Measurements from ENCODE around the gene DEFB129.
"Not testable (repeated sequence)": the region's sequence is repeated elsewhere in the genome, so short reads cannot be mapped to it uniquely, and the experiment has no call there.

DEFB129 gene

DNA sequence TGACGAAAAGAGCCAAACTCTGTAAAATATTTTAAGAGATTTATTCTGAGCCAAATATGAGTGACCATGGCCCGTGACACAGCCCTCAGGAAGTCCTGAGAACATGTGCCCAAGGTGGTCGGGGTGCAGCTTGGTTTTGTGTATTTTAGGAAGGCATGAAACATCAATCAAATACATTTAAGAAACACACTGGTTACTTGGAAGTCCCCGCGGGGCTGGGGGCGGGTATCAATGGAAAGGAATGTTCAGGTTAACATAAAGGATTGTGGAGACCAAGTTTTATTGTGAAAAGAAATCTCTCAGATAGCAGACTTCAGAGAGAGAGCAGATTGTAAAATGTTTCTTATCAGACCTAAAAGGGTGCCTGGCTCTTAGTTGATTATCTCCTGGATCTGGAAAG, 26.4 kb downstream of the DEFB129 start:
- DNase-seq, result not testable (repeated sequence)

- DNase-seq, result no peak
Observed at GRCh38 chr20:257419-257818, 30.4 kb downstream of the DEFB129 start, which contains the start of gene DEFB132. Gene DEFB132, plus strand, starts transcription at chr20:257724. Its CDS starts 55 bp downstream, at chr20:257779.

GRCh38 chr20:258269-258858, 31.3 kb downstream of the DEFB129 start:
- no peak for DNase-seq

DNA sequence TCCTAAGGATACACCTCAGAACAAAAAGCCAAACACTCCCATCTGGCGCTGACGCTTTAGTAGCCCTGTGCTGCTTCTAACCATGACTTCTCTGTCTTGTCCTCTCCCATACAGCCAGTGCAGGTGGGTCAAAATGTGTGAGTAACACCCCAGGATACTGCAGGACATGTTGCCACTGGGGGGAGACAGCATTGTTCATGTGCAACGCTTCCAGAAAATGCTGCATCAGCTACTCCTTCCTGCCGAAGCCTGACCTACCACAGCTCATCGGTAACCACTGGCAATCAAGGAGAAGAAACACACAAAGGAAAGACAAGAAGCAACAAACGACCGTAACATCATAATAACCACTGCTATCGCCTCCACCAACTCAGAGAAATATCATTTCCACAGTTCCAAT, 31.9 kb downstream of the DEFB129 start:
- DNase-seq, result no peak

GRCh38 chr20:259981-260380, 32.9 kb downstream of the DEFB129 start:
- DNase-seq, result no peak

DNA sequence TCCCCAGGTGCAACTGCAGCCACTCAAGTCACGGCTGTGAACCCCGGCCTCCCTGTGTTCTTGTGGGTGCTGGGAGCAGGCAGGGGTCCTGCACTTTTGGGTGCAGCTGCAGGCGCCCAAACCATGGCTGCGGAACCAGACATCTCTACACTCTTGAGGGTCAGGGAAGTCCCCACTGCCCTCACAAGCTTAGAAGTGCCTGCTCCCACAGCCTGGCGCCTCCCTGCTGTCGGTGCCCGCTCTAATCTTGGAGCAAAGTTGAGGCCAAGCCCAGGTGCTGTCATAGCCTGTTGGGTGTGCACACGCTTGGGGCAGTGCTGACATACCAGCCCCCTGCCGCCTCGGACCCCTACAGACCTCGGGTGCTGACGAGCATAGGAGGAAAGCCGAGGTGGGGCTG, 36.6 kb downstream of the DEFB129 start:
- DNase-seq, result no peak

- peak; percentile 68 for DNase-seq
Observed at GRCh38 chr20:266596-267562, 39.8 kb downstream of the DEFB129 start.

DNA sequence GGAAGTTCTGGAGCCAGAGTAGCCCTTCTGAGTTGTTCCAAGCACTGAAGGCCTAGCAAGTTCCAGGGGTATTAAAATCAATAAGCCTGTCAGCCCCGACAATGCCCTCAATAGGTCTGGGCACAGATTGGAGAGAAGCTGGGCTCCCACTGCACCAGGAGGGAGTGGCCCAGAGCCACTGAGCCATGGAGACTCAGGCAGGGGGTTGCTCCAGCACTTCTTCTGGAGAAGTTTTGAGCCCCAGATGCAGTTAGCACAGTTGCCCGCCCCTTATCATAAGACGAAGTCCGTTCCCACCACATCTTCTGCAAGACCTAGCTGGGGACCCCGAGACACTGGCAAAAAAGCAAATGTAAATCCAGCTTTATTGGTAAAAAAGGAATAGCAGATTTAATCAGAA, 43.5 kb downstream of the DEFB129 start:
- no peak for DNase-seq

DNA sequence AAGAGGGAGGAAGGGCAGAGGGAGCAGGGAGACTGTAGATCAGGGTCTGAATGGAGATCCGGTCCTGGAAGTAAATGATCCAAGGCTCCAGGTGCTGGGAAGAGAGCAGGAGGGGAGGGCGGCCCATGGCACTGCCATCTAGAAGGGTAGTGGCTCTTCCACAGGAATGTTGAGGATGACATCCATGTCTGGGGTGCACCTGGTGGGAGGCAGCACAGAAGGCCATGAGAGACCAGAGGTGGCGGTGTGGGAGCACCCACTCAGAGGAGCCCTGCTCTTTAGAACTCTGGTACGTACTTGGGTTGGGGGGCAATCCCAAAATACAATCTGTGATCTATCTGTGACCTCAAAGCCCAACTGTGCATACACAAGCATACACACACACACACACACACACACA, 44.0 kb downstream of the DEFB129 start:
- no peak for DNase-seq

DNA sequence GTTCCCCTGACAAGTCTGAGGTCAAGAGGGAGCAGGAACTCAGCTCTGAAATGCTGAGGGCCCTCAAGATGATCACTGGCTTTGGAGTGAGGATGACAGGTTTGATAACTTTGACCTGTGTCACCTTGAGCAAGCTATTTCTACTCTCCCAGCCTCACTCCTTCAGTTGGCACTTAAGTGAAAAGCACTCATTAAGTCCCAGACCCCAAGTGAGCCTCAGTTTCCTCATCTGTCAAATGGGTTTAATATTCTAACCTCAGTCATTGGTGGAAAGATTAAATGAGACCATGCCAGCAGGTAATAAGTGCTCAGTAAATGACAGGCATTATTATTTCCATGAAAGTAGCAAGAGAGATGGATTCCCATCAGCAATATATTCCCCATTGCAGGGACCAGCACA, 44.5 kb downstream of the DEFB129 start:
- no peak for DNase-seq

DNA sequence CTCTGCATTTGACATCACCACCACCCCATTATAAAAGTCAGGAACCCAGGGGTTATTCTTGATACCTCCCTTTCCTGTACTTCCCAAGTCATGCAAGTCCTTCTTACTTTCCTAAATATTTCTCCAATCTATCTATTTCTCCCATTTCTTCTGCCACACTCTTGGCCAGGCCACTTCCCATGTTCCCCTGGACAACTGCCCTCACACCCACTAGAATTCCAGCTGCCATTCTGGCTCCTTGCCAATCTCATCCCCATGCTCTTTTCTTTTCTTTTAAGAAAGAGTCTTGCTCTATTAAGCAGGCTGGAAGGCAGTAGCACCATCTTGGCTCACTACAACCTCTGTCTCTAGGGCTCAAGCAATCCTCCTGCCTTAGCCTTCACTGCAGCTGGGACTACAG, 45.7 kb downstream of the DEFB129 start:
- no peak for DNase-seq

DNA sequence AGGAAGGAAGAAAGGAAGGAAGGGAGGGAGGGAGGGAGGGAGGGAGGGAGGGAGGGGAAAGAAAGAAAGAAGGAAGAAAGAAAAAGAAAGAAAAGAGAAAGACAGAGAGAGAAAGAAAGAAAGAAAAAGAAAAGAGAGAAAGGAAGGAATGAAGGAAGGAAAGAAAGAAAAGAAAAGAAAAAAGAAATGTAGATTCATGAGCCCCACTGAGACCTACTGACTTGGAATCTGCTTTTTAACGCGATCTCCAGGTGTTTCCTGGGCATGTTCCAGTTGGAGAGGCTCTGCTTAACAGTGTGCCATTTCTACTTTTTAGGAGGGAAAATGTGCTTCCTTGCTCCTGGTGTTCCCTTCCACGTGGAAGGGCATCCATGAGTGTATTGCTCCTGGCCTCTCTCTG, 46.8 kb downstream of the DEFB129 start:
- no peak for DNase-seq

GRCh38 chr20:275791-276190, 48.7 kb downstream of the DEFB129 start:
- no peak for DNase-seq

- no peak for DNase-seq
Observed at GRCh38 chr20:276620-277495, 49.8 kb downstream of the DEFB129 start.

- no peak for DNase-seq
Observed at GRCh38 chr20:277496-277781, 50.4 kb downstream of the DEFB129 start.

GRCh38 chr20:278181-278580, 51.1 kb downstream of the DEFB129 start:
- no peak for DNase-seq

- no peak for DNase-seq
Observed at GRCh38 chr20:278607-279571, 51.8 kb downstream of the DEFB129 start.

Data from NK-92 treated with Interleukin-12 subunit alpha and Interleukin-12 subunit beta, amount 100 ng/mL, for 24 hours (cell line).